ENCODE results near the gene TECPR2. TPM values are rescaled to one million over a fixed set of nuclear protein-coding genes. Genes with fewer than 3 reads are reported as not detected.

The TECPR2 gene
- total and polyA plus RNA-seq, 2 of the 13 experiments (the other 11 are each of a cell fraction or from before 2014, with no cell fraction given), result 3.5 to 5.7 TPM

GRCh38 chr14:102319351-102320032 lies 43.2 kb upstream of the TECPR2 start, which contains the start of gene ZNF839 (continued):
- TF ChIP-seq ZBTB40 (IDR thresholded peaks at IDR 0.05), result no peak
- peak; percentile 25; the same call in 1 of the 2 replicates for TF ChIP-seq ZBTB40 (CRISPR knock-in tag; IDR thresholded peaks at IDR 0.05)
- TF ChIP-seq ZBTB26 (CRISPR knock-in tag; IDR thresholded peaks at IDR 0.05; ENCODE audit: borderline replicate concordance), result no peak
- peak; percentile 62; the same call in 1 of the 2 replicates for TF ChIP-seq POGK (CRISPR knock-in tag; conservative IDR thresholded peaks at IDR 0.05)
- TF ChIP-seq EP300 (IDR thresholded peaks at IDR 0.05; ENCODE audit: low read depth in 2 of 2, low read length in 2 of 2), result peak in 1 of 2 experiments; percentile 2; a peak in 1 of 4 replicates
- TF ChIP-seq EP300 (CRISPR knock-in tag; IDR thresholded peaks at IDR 0.05; ENCODE audit: borderline replicate concordance), result no peak
- TF ChIP-seq GMEB1 (CRISPR knock-in tag; IDR thresholded peaks at IDR 0.05; ENCODE audit: borderline replicate concordance), result peak; percentile 48; the same call in 1 of the 2 replicates
- TF ChIP-seq ZNF180 (CRISPR knock-in tag; IDR thresholded peaks at IDR 0.05; ENCODE audit: borderline replicate concordance, low read depth), result no peak
- TF ChIP-seq HBP1 (CRISPR knock-in tag; IDR thresholded peaks at IDR 0.05; ENCODE audit: low read depth), result no peak
- TF ChIP-seq YEATS4 (CRISPR knock-in tag; IDR thresholded peaks at IDR 0.05; ENCODE audit: borderline replicate concordance), result no peak; the same call in 1 of the 2 replicates
- no peak for TF ChIP-seq ATF3 (CRISPR knock-in tag; IDR thresholded peaks at IDR 0.05)
- no peak for TF ChIP-seq ZNF547 (CRISPR knock-in tag; IDR thresholded peaks at IDR 0.05)
